Sigmoid colon (tissue), 7 donors: Measurements from ENCODE around the gene UGP2. TPM values are rescaled to one million over a fixed set of nuclear protein-coding genes. Genes with fewer than 3 reads are reported as not detected.

Source experiments
- DNase-seq: peaks from one replicate; pipeline ENCODE4 v3.0.0-alpha.2; 2019
- H3K27ac ChIP-seq, 4 donors: fragments of 200-600 bp; sonication (generic); one replicate each; pipeline ENCODE4 v1.5.1; 2016 to 2019; ENCODE audit warnings: mild to moderate bottlenecking in 1 of 4
- H3K27me3 ChIP-seq, 3 donors: fragments of 200-600 bp; sonication (generic); one replicate each; pipeline ENCODE4 v1.5.1; 2019; ENCODE audit warnings: mild to moderate bottlenecking in 1 of 3
- H3K36me3 ChIP-seq, 4 donors: fragments of 200-600 bp; sonication (generic); one replicate each; pipeline ENCODE4 v1.5.1; 2016 to 2019
- H3K4me1 ChIP-seq, 4 donors: fragments of 200-600 bp; sonication (generic); one replicate each; pipeline ENCODE4 v1.5.1; 2017 to 2019
- H3K4me3 ChIP-seq, 4 donors: fragments of 200-600 bp; sonication (generic); one replicate each; pipeline ENCODE4 v1.5.1; 2017 to 2019; ENCODE audit warnings: mild to moderate bottlenecking in 2 of 4, moderate library complexity in 1 of 4
- H3K9me3 ChIP-seq, 4 donors: fragments of 200-600 bp in 3 of 4; sonication (generic) in 3 of 4; one replicate each; pipeline versions ENCODE4 v1.5.1 to v1.6.1; 2013 to 2019
- CTCF ChIP-seq, 4 experiments: fragments of 450-650 bp in 3 of 4; fragments of 200-600 bp in 1 of 4; IDR thresholded peaks; one replicate each; pipeline ENCODE4 v1.5.1; 2016 to 2019; ENCODE audit warnings: antibody characterized with exemption in 4 of 4, mild to moderate bottlenecking in 3 of 4, moderate library complexity in 2 of 4
- EP300 ChIP-seq, 4 donors: sonication (generic); formaldehyde crosslinking; IDR thresholded peaks; one replicate each; pipeline ENCODE4 v1.6.1; 2017; ENCODE audit warnings: antibody characterized with exemption in 4 of 4
- POLR2A ChIP-seq, 2 donors: fragments of 450-650 bp; IDR thresholded peaks; one replicate each; pipeline ENCODE4 v1.6.1; 2016; ENCODE audit warnings: antibody characterized with exemption in 2 of 2, mild to moderate bottlenecking in 2 of 2, moderate library complexity in 2 of 2
- POLR2AphosphoS5 ChIP-seq, 4 donors: sonication (generic); formaldehyde crosslinking; IDR thresholded peaks; one replicate each; pipeline ENCODE4 v1.6.1; 2017; ENCODE audit warnings: antibody characterized with exemption in 4 of 4
- WGBS, 2 donors: extraction: QIAGEN DNeasy Blood & Tissue Kit; methylation state at CpG; one replicate each; pipeline ENCODE4 v1.1.7; 2013; 5-methylcytosine and 5-hydroxymethylcytosine counted together
- intact Hi-C: fragments of 100-400 bp; cut with DNase I; formaldehyde crosslinking; loops from one replicate; pipeline ENCODE4 v1.15.1; 2023
- polyA plus RNA-seq, 3 donors: library from polyadenylated mRNA; stranded (reverse); fragments of 200-250 nt; gene quantifications; one replicate each; pipeline ENCODE4 v1.2.3, GENCODE V29; 2013
- total RNA-seq, 4 donors: library from RNA; depleted of rRNA; stranded (reverse); fragments of >200 nt; gene quantifications; one replicate each; pipeline ENCODE4 v1.1.0, GENCODE V29; 2016
- donor health status: healthy with polysubstance abuse.
- donor health status: Bipolar disorder and iron deficiency.
- donor health status: healthy.

UGP2 gene
- total and polyA plus RNA-seq, 7 donors, result 132 to 809 (median 195) TPM

- Histone ChIP-seq H3K36me3 (no peaks in the 10 kb centered on the region), H3K4me1 (no peaks in the 10 kb centered on the region), H3K4me3 (no peak overlapping the region), H3K27me3 (no peaks in the 10 kb centered on the region), H3K27ac (no peak overlapping the region), H3K9me3 (no peaks in the 10 kb centered on the region)
- intact Hi-C loops, result no loop called here
- TF ChIP-seq POLR2A (IDR thresholded peaks at IDR 0.05), result no peak
- whole genome bisulfite sequencing, 2 donors, result 96 to 99% methylated on average over 2 of the region's 2 CpGs
- DNase-seq, result no peak
Measured at GRCh38 chr2:63834401-63834800, 7.3 kb upstream of the UGP2 start.

- no peak for TF ChIP-seq EP300 (IDR thresholded peaks at IDR 0.05)
- no peak for TF ChIP-seq CTCF (IDR thresholded peaks at IDR 0.05)
- TF ChIP-seq POLR2AphosphoS5 (IDR thresholded peaks at IDR 0.05), result no peak
- no peak for TF ChIP-seq POLR2A (IDR thresholded peaks at IDR 0.05)
- Histone ChIP-seq H3K4me3 (no peak overlapping the region), H3K9me3 (no peaks in the 10 kb centered on the region), H3K27ac (no peak overlapping the region), H3K4me1 (peaks cover 0 to 11% (median 4%) of the 10 kb centered on the region in 4 donors), H3K36me3 (no peaks in the 10 kb centered on the region), H3K27me3 (no peaks in the 10 kb centered on the region)
- intact Hi-C loops, result no loop called here
- DNase-seq, result no peak
- WGBS, 2 donors, result 62 to 74% methylated on average over 2 of the region's 2 CpGs
Measured at GRCh38 chr2:63837036-63837594, 4.6 kb upstream of the UGP2 start.

- Histone ChIP-seq H3K4me3 (peak overlapping the region; percentile 81 to 97 (median 95)), H3K27ac (peak overlapping the region; percentile 93 to 100 (median 98)), H3K36me3 (no peaks in the 10 kb centered on the region), H3K27me3 (no peaks in the 10 kb centered on the region), H3K4me1 (peaks cover 0 to 42% (median 17%) of the 10 kb centered on the region in 4 donors), H3K9me3 (no peaks in the 10 kb centered on the region)
- no peak for DNase-seq
- WGBS, 2 donors, result 2 to 7% methylated on average over 24 of the region's 24 CpGs
- intact Hi-C loops, result loop anchor here (5.0 kb wide), 4 partner anchors 47 to 253 kb away; partner anchors contain the start of genes MDH1, VPS54 and WDPCP
- no peak for TF ChIP-seq POLR2A (IDR thresholded peaks at IDR 0.05)
Measured at GRCh38 chr2:63840081-63840784, 1.5 kb upstream of the UGP2 start.

GRCh38 chr2:63840785-63841253 is 877 bp upstream of the UGP2 start:
- H3K4me1 ChIP-seq, result peaks cover 0 to 48% (median 18%) of the 10 kb centered on the region in 4 donors
- intact Hi-C loops, result loop anchor here (5.0 kb wide), 4 partner anchors 46 to 254 kb away; partner anchors contain the start of genes MDH1, VPS54 and WDPCP
- 0% methylated on average over 34 of the region's 34 CpGs for WGBS, 2 donors

More at GRCh38 chr2:63840785-63841253, 877 bp upstream of the UGP2 start:
- peak; percentile 99 for DNase-seq
- TF ChIP-seq POLR2A (IDR thresholded peaks at IDR 0.05) (peak; percentile 97 to 99), CTCF (IDR thresholded peaks at IDR 0.05) (no peak), POLR2AphosphoS5 (IDR thresholded peaks at IDR 0.05) (peak; percentile 95 to 100 (median 98))
- Histone ChIP-seq H3K27me3 (no peaks in the 10 kb centered on the region), H3K9me3 (no peaks in the 10 kb centered on the region), H3K4me3 (peak overlapping the region; percentile 81 to 97 (median 95)), H3K27ac (peak overlapping the region; percentile 93 to 100 (median 98)), H3K36me3 (no peaks in the 10 kb centered on the region)
